Peyer's patch (tissue), 4 donors: ENCODE data around the gene TBX10. TPM values are rescaled to one million over a fixed set of nuclear protein-coding genes. Genes with fewer than 3 reads are reported as not detected.

ENCODE experiments used
- DNase-seq, 3 donors: peaks; one replicate each; pipeline ENCODE4 v3.0.0-alpha.2; 2017 to 2019
- H3K27ac ChIP-seq, 4 donors: fragments of 200-600 bp; sonication (generic); one replicate each; pipeline ENCODE4 v1.5.1; 2016 to 2019
- H3K27me3 ChIP-seq, 2 donors: fragments of 200-600 bp; sonication (generic); one replicate each; pipeline ENCODE4 v1.5.1; 2019
- H3K36me3 ChIP-seq, 3 donors: fragments of 200-600 bp; sonication (generic); one replicate each; pipeline ENCODE4 v1.5.1; 2016 to 2019
- H3K4me1 ChIP-seq, 4 donors: fragments of 200-600 bp; sonication (generic); one replicate each; pipeline ENCODE4 v1.5.1; 2016 to 2019
- H3K4me3 ChIP-seq, 4 donors: fragments of 200-600 bp; sonication (generic); 1 replicate in 3 of 4; 2 replicates in 1 of 4; pipeline ENCODE4 v1.5.1; 2016 to 2019; ENCODE audit warnings: mild to moderate bottlenecking in 1 of 4
- H3K9me3 ChIP-seq, 4 donors: fragments of 200-600 bp; sonication (generic); one replicate each; pipeline ENCODE4 v1.5.1; 2016 to 2019; ENCODE audit warnings: mild to moderate bottlenecking in 1 of 4
- CTCF ChIP-seq, 6 experiments: fragments of 450-650 bp in 4 of 6; fragments of 200-600 bp in 2 of 6; sonication (generic) in 1 of 6; IDR thresholded peaks; one replicate each; pipeline ENCODE4 v1.5.1; 2017 to 2019; ENCODE audit warnings: antibody characterized with exemption in 6 of 6, mild to moderate bottlenecking in 3 of 6, moderate library complexity in 1 of 6
- POLR2A ChIP-seq, 2 donors: fragments of 450-650 bp; IDR thresholded peaks; one replicate each; pipeline ENCODE4 v1.5.1; 2017; ENCODE audit warnings: antibody characterized with exemption in 2 of 2, mild to moderate bottlenecking in 2 of 2, moderate library complexity in 2 of 2
- total RNA-seq, 4 donors: library from RNA; depleted of rRNA; stranded (reverse); fragments of >200 nt; gene quantifications; one replicate each; pipeline ENCODE4 v1.1.0, GENCODE V29; 2016

The TBX10 gene
- total RNA-seq, 4 donors from 2014 or later = 16.9 to 82.5 (median 64.1) TPM; not detected in 1

- peak in 1 of 3 donors; percentile 35 for DNase-seq
- H3K27ac ChIP-seq = no peak overlapping the region
- no peak for TF ChIP-seq POLR2A (IDR thresholded peaks at IDR 0.05)
- no peak for TF ChIP-seq CTCF (IDR thresholded peaks at IDR 0.05)
- no peaks in the 10 kb centered on the region for H3K27me3 ChIP-seq
- no peaks in the 10 kb centered on the region for H3K36me3 ChIP-seq
- no peak overlapping the region for H3K4me3 ChIP-seq
- no peaks in the 10 kb centered on the region for H3K9me3 ChIP-seq
- no peaks in the 10 kb centered on the region for H3K4me1 ChIP-seq
These were observed 35.6 kb upstream of the TBX10 start for GRCh38 chr11:67675058-67675747.

- no peak within 1 kb of the TSS for H3K4me3 ChIP-seq
- no peaks in the 10 kb centered on the region for H3K4me1 ChIP-seq
- no peaks in the 10 kb centered on the region for H3K27me3 ChIP-seq
- no peaks in the 10 kb centered on the region for H3K36me3 ChIP-seq
- H3K27ac ChIP-seq = no peak within 1 kb of the TSS
- TF ChIP-seq CTCF (IDR thresholded peaks at IDR 0.05) (no peak), POLR2A (IDR thresholded peaks at IDR 0.05) (no peak)
- DNase-seq = no peak
- no peaks in the 10 kb centered on the region for H3K9me3 ChIP-seq
These were observed 34.9 kb upstream of the TBX10 start, which contains the start of gene ALDH3B2 for GRCh38 chr11:67674442-67674871. ALDH3B2 (minus strand) TSS chr11:67674623; CDS start chr11:67666935, 7,688 bp downstream.

GRCh38 chr11:67673902-67674301, 34.3 kb upstream of the TBX10 start:
- no peak overlapping the region for H3K4me3 ChIP-seq
- H3K27ac ChIP-seq = no peak overlapping the region
- H3K27me3 ChIP-seq = no peaks in the 10 kb centered on the region
- H3K9me3 ChIP-seq = no peaks in the 10 kb centered on the region
- H3K36me3 ChIP-seq = no peaks in the 10 kb centered on the region
- no peaks in the 10 kb centered on the region for H3K4me1 ChIP-seq
- DNase-seq = peak in 1 of 3 donors; percentile 32
- TF ChIP-seq CTCF (IDR thresholded peaks at IDR 0.05) (no peak), POLR2A (IDR thresholded peaks at IDR 0.05) (no peak)

- no peaks in the 10 kb centered on the region for H3K9me3 ChIP-seq
- peak in 1 of 3 donors; percentile 13 for DNase-seq
- H3K4me3 ChIP-seq = no peak overlapping the region
- no peaks in the 10 kb centered on the region for H3K27me3 ChIP-seq
- TF ChIP-seq POLR2A (IDR thresholded peaks at IDR 0.05) (no peak), CTCF (IDR thresholded peaks at IDR 0.05) (no peak)
- H3K36me3 ChIP-seq = no peaks in the 10 kb centered on the region
- H3K27ac ChIP-seq = no peak overlapping the region
- H3K4me1 ChIP-seq = no peaks in the 10 kb centered on the region
These were observed 33.8 kb upstream of the TBX10 start for GRCh38 chr11:67673358-67673757.

- H3K36me3 ChIP-seq = no peaks in the 10 kb centered on the region
- no peaks in the 10 kb centered on the region for H3K27me3 ChIP-seq
- H3K27ac ChIP-seq = no peak overlapping the region
- no peak overlapping the region for H3K4me3 ChIP-seq
- H3K4me1 ChIP-seq = peaks cover 0 to 14% (median 0%) of the 10 kb centered on the region in 4 donors
- DNase-seq = no peak
- H3K9me3 ChIP-seq = no peaks in the 10 kb centered on the region
- TF ChIP-seq POLR2A (IDR thresholded peaks at IDR 0.05) (no peak), CTCF (IDR thresholded peaks at IDR 0.05) (no peak)
These were observed 31.6 kb upstream of the TBX10 start for GRCh38 chr11:67671211-67671520.
